Kidney (tissue), 14 donors: ENCODE measurements around the gene RANBP3. TPM values are rescaled to one million over a fixed set of nuclear protein-coding genes. Genes with fewer than 3 reads are reported as not detected.
A peak's percentile ranks its signal among the peaks of the same experiment; 100 is the strongest.

Experiments
- DNase-seq, 5 donors: peaks; one replicate each; pipeline ENCODE4 v3.0.0-alpha.2; 2013 to 2020
- FAIRE-seq: peaks from 2 replicates; lab custom pipeline; 2012; peaks lifted over from hg19 to GRCh38; lab: Jason Lieb, UNC
- H3K27ac ChIP-seq, 2 donors: one replicate each; pipeline ENCODE4 v1.7.0; 2013; ENCODE audit warnings: low read depth in 2 of 2, low read length in 2 of 2, inconsistent platforms in 1 of 2
- H3K27me3 ChIP-seq: one replicate; pipeline ENCODE4 v1.7.1; 2013; ENCODE audit warnings: low read length, inconsistent platforms; ENCODE audit not compliant: control insufficient read depth, insufficient read depth
- H3K36me3 ChIP-seq, 3 donors: one replicate each; pipeline versions ENCODE4 v1.7.0 to v1.7.1; 2013; ENCODE audit warnings: low read length in 3 of 3, control low read depth in 1 of 3, inconsistent platforms in 1 of 3; ENCODE audit not compliant: insufficient read depth in 3 of 3, control insufficient read depth in 2 of 3
- H3K4me1 ChIP-seq, 3 donors: one replicate each; pipeline versions ENCODE4 v1.7.0 to v1.7.1; 2013; ENCODE audit warnings: low read length in 3 of 3, inconsistent platforms in 1 of 3, low read depth in 1 of 3; ENCODE audit not compliant: control insufficient read depth in 2 of 3, insufficient read depth in 2 of 3
- H3K4me3 ChIP-seq, 3 donors: one replicate each; pipeline versions ENCODE4 v1.7.0 to v1.8.1; 2013; ENCODE audit warnings: low read length in 3 of 3, control low read depth in 1 of 3, inconsistent platforms in 1 of 3
- H3K9ac ChIP-seq, 3 donors: one replicate each; pipeline versions ENCODE4 v1.7.0 to v1.7.1; 2013; ENCODE audit warnings: low read length in 3 of 3, control low read depth in 1 of 3, inconsistent platforms in 1 of 3
- H3K9me3 ChIP-seq, 3 donors: one replicate each; pipeline versions ENCODE4 v1.7.0 to v1.7.1; 2013; ENCODE audit warnings: low read length in 3 of 3, control low read depth in 1 of 3, inconsistent platforms in 1 of 3; ENCODE audit not compliant: control insufficient read depth in 2 of 3, insufficient read depth in 1 of 3
- intact Hi-C: fragments of 100-400 bp; cut with DNase I; formaldehyde crosslinking; loops from one replicate; pipeline ENCODE4 v1.11.1; 2022
- polyA plus RNA-seq: library from polyadenylated mRNA; stranded (reverse); fragments of 350-450 nt; fragmentation: Illumina TruSeq; extraction: RNeasy Lipid Tissue Mini Kit (QIAGEN cat#74804); gene quantifications from one replicate; pipeline ENCODE4 v1.2.3, GENCODE V29; 2014; ENCODE audit warnings: low read depth, low replicate concordance; ENCODE audit not compliant: insufficient read depth
- total RNA-seq: library from RNA; stranded (reverse); fragmentation: NEBNext Ultra II Directional; extraction: Animal tissue kit (Norgen Biotek cat#: 25700); gene quantifications from one replicate; pipeline ENCODE4 v1.2.1, GENCODE V29; 2021
- TF ChIP-seq, protein P1 (sequence below): IDR thresholded peaks from 3 replicates; pipeline ENCODE4 v1.5.1; 2012; ENCODE audit warnings: mild to moderate bottlenecking, moderate library complexity, borderline replicate concordance; ENCODE audit not compliant: insufficient read depth; ENCODE audit errors: extremely low read depth
- donor health status: control.
- donor health status: control.
- donor health status: control.
- donor health status: control.
- donor health status: control.
- donor health status: DM: yes; HTN: yes; CAD: no.
- donor health status: Normal renal cell carcinoma (clear cell type).

Gene RANBP3
- total and polyA plus RNA-seq, 2 donors from 2014 or later, result 33.7 to 69.7 TPM

DNA sequence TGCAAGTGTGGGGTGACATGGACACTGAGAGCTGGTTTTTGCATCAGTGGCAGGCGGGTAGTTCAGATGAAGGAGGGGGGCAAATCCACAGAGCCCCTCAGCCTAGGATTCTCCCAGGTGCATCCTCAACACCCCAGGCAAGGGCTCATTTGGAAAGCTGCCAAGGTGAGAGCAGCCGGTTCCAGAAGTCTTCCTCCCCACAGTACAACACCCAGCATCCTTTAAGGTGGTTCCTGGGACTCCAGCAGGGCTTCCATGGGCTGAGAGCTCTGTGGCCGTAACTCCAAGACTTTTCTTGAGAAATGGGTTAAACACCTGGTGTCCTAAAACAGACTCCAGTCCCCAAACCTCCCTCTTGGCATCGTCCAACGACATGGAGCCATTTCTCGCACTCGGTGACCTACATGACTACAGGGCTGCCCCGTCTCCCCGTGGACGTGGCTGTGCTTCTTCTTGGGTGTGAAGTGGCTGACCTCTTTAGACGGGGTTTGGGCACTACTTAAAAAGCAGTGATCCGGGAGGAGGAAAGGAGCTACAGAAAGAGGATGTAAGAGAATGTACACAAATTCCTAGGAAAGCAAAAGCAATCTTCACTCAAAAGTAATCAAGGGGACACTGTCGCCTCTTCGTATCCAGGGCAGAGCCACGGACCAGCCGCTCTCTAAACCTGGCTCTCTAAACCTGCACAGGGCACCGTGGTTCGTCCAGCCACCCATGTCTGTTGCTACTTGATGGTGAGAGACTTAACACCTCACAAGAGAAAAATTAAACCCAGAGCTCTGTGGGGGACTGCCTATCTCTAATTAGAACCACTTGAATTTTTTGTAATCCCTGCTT lies 25.5 kb downstream of the RANBP3 start:
- intact Hi-C loops, result no loop called here
- H3K9ac ChIP-seq, result no peak overlapping the region
- no peaks in the 10 kb centered on the region for H3K27me3 ChIP-seq
- no peaks in the 10 kb centered on the region for H3K36me3 ChIP-seq
- no peaks in the 10 kb centered on the region for H3K9me3 ChIP-seq
- peak in 2 of 5 donors; percentile 8 to 49 for DNase-seq
- H3K27ac ChIP-seq, result no peak overlapping the region
- TF ChIP-seq, protein P1, sequence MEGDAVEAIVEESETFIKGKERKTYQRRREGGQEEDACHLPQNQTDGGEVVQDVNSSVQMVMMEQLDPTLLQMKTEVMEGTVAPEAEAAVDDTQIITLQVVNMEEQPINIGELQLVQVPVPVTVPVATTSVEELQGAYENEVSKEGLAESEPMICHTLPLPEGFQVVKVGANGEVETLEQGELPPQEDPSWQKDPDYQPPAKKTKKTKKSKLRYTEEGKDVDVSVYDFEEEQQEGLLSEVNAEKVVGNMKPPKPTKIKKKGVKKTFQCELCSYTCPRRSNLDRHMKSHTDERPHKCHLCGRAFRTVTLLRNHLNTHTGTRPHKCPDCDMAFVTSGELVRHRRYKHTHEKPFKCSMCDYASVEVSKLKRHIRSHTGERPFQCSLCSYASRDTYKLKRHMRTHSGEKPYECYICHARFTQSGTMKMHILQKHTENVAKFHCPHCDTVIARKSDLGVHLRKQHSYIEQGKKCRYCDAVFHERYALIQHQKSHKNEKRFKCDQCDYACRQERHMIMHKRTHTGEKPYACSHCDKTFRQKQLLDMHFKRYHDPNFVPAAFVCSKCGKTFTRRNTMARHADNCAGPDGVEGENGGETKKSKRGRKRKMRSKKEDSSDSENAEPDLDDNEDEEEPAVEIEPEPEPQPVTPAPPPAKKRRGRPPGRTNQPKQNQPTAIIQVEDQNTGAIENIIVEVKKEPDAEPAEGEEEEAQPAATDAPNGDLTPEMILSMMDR, result no peak
- FAIRE-seq, result no peak
- peaks cover 11 to 38% (median 32%) of the 10 kb centered on the region in 3 donors for H3K4me1 ChIP-seq
- no peak overlapping the region for H3K4me3 ChIP-seq

DNA sequence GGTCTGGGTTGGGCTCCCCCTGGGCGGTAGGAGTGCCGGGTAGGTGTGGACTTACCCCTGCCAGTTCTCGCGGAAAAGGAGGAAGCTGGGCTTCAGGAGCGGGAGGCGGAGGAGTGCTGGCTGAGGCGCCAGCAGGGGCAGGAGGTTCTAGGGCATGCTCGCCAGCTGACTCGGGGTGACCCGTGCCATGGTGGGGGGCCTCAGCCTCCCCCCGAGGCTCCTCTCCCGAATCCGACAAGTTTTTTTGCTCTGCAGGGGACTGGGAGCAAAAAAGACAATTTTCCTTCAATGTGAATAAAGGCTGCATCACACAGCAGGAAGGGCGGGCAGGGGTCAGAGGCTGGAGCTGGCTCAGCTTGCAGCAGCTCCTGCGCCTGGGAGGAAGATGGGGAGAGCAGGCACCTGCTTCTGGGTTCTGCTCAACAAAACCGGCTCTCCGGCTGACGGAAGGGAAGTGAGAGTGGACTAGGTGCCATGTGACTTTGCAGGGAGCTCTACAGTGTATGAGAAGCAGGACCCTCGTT lies 26.5 kb downstream of the RANBP3 start:
- H3K9ac ChIP-seq, result no peak overlapping the region
- H3K27ac ChIP-seq, result no peak overlapping the region
- TF ChIP-seq, protein P1, result no peak
- H3K36me3 ChIP-seq, result no peaks in the 10 kb centered on the region
- FAIRE-seq (no peak), DNase-seq (peak; percentile 66 to 74 (median 70))
- H3K4me1 ChIP-seq, result peaks cover 11 to 37% (median 32%) of the 10 kb centered on the region in 3 donors
- H3K4me3 ChIP-seq, result no peak overlapping the region
- H3K9me3 ChIP-seq, result no peaks in the 10 kb centered on the region
- intact Hi-C loops, result no loop called here
- no peaks in the 10 kb centered on the region for H3K27me3 ChIP-seq

DNA sequence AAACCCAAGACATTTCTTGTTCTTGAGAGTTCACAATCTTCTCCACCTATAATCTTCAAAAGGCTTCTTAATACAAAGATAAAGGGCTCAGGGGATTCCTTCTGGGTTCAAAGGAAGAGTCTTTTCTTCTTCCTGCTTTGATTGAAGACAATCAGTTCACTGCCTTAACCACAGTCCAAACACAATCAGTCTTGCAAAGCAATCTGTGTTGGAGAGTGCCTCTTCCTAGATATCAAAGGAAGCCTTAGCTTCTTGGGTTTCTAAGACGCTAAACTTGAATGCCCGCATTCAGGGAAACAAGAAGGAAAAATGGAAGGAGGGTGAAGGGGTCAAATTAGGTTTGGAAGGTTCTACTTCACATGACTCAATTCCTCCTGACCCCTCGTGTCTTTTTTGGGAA lies 27.2 kb downstream of the RANBP3 start:
- FAIRE-seq (no peak), DNase-seq (peak in 2 of 5 donors; percentile 9 to 43)
- H3K9ac ChIP-seq, result no peak overlapping the region
- no peaks in the 10 kb centered on the region for H3K9me3 ChIP-seq
- H3K27me3 ChIP-seq, result no peaks in the 10 kb centered on the region
- no peak overlapping the region for H3K4me3 ChIP-seq
- TF ChIP-seq, protein P1, result no peak
- no peaks in the 10 kb centered on the region for H3K36me3 ChIP-seq
- no peak overlapping the region for H3K27ac ChIP-seq
- intact Hi-C loops, result no loop called here
- H3K4me1 ChIP-seq, result peaks cover 11 to 34% (median 32%) of the 10 kb centered on the region in 3 donors
